ENCODE measurements around the gene LGALS4. TPM values are rescaled to one million over a fixed set of nuclear protein-coding genes. Genes with fewer than 3 reads are reported as not detected.
"Not testable (repeated sequence)": the region's sequence is repeated elsewhere in the genome, so short reads cannot be mapped to it uniquely, and the experiment has no call there.

LGALS4 gene
- total RNA-seq, 3 donors from 2014 or later: 0.80 to 16.4 (median 0.88) TPM

DNA sequence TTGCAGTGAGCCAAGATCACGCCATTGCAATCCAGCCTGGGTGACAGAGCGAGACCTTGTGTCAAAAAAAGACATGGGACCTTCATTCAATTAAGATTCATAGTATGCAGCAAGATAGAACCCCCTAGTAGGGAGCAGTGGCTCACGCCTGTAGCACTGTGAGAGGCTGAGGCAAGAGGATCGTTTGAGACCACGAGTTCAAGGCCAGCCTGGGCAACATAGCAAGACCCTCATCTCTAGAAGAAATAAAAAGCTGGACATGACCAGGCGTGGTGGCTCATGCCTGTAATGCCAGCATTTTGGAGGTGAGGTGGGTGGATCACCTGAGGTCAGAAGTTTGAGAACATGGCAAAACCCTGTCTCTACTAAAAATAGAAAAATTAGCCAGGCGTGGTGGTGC is 32.3 kb downstream of the LGALS4 start:
- no peak for DNase-seq (ENCODE audit: low spot score in 2 of 2)
- Histone ChIP-seq H3K4me1 (no peaks in the 10 kb centered on the region), H3K9me3 (no peaks in the 10 kb centered on the region), H3K36me3 (no peaks in the 10 kb centered on the region), H3K27me3 (no peaks in the 10 kb centered on the region), H3K4me3 (no peak overlapping the region), H3K27ac (no peak overlapping the region)
- intact Hi-C loops (cut with DNase I; ENCODE audit: low total_unique reads): no loop called here
- TF ChIP-seq POLR2AphosphoS5 (IDR thresholded peaks at IDR 0.05): no peak
- TF ChIP-seq, protein P1, sequence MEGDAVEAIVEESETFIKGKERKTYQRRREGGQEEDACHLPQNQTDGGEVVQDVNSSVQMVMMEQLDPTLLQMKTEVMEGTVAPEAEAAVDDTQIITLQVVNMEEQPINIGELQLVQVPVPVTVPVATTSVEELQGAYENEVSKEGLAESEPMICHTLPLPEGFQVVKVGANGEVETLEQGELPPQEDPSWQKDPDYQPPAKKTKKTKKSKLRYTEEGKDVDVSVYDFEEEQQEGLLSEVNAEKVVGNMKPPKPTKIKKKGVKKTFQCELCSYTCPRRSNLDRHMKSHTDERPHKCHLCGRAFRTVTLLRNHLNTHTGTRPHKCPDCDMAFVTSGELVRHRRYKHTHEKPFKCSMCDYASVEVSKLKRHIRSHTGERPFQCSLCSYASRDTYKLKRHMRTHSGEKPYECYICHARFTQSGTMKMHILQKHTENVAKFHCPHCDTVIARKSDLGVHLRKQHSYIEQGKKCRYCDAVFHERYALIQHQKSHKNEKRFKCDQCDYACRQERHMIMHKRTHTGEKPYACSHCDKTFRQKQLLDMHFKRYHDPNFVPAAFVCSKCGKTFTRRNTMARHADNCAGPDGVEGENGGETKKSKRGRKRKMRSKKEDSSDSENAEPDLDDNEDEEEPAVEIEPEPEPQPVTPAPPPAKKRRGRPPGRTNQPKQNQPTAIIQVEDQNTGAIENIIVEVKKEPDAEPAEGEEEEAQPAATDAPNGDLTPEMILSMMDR (IDR thresholded peaks at IDR 0.05): no peak
- TF ChIP-seq POLR2A (IDR thresholded peaks at IDR 0.05): no peak

DNA sequence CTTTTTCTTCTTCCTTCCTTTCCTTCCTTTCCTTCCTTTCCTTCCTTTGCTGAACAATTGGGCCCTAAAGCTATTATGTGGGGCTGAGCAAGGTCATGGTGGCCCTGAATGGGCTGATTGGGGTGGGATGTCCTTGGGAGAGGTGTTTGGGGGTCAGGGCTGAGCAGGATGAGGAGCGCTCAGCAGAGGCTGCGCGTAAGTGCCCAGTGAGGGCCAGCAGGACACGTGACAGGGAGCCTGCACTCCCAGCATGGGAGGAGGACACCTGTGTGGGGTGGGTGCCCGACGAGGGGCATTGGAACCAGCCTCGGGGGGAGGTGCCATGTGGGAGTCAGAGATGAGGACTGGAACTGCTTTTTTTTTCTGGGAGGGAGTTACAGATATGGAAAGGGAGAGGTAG is 34.0 kb downstream of the LGALS4 start:
- no peak for TF ChIP-seq POLR2A (IDR thresholded peaks at IDR 0.05)
- TF ChIP-seq POLR2AphosphoS5 (IDR thresholded peaks at IDR 0.05): no peak
- TF ChIP-seq, protein P1 (IDR thresholded peaks at IDR 0.05): no peak
- Histone ChIP-seq H3K4me3 (no peak overlapping the region), H3K9me3 (no peaks in the 10 kb centered on the region), H3K27ac (no peak overlapping the region), H3K27me3 (no peaks in the 10 kb centered on the region), H3K4me1 (no peaks in the 10 kb centered on the region), H3K36me3 (no peaks in the 10 kb centered on the region)
- DNase-seq (ENCODE audit: low spot score in 2 of 2): no peak
- intact Hi-C loops (cut with DNase I; ENCODE audit: low total_unique reads): no loop called here

DNA sequence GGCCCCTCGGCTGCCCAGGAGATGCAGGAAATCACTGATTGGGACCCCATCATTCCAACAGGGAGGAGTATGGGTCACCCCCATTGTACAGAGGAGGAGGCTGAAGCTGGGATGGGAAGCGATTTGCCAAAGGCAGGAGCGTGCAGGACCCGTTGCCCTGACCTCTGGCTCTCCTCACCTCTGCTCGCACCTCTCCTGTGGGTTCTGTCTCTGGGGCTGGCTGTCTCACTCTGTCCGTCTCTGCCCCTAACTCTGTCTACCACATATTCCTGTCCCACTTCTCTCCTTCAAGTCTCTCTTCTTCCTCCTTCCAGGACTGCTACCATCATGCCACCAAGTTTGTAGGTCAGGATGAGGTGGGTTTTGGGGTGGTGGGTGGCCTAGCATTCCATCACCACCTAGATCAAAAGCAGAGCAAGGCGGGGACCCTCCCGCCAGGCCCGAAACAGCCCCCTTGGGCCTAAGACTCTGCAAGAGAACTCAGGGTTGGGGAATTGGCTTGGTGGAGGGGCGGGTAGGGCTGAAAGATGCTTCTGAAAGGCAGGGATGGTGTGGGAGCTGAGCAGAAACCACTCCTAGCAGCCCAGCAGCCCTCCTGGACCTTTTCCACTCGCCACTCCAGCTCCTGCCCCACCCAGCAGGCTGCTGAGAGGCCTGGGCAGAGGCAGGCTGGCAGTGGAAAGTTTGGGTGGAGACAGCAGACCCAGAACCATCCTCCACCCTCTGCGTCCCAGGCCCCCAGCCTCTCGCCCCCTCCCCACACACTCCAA is 38.4 kb downstream of the LGALS4 start:
- Histone ChIP-seq H3K36me3 (no peaks in the 10 kb centered on the region), H3K9me3 (no peaks in the 10 kb centered on the region), H3K27ac (no peak overlapping the region), H3K4me1 (peaks cover 0 to 3% of the 10 kb centered on the region in 2 donors), H3K27me3 (no peaks in the 10 kb centered on the region), H3K4me3 (no peak overlapping the region)
- intact Hi-C loops (cut with DNase I; ENCODE audit: low total_unique reads): no loop called here
- DNase-seq (ENCODE audit: low spot score in 2 of 2): no peak
- TF ChIP-seq, protein P1 (IDR thresholded peaks at IDR 0.05): no peak
- no peak for TF ChIP-seq POLR2AphosphoS5 (IDR thresholded peaks at IDR 0.05)
- no peak for TF ChIP-seq POLR2A (IDR thresholded peaks at IDR 0.05)

DNA sequence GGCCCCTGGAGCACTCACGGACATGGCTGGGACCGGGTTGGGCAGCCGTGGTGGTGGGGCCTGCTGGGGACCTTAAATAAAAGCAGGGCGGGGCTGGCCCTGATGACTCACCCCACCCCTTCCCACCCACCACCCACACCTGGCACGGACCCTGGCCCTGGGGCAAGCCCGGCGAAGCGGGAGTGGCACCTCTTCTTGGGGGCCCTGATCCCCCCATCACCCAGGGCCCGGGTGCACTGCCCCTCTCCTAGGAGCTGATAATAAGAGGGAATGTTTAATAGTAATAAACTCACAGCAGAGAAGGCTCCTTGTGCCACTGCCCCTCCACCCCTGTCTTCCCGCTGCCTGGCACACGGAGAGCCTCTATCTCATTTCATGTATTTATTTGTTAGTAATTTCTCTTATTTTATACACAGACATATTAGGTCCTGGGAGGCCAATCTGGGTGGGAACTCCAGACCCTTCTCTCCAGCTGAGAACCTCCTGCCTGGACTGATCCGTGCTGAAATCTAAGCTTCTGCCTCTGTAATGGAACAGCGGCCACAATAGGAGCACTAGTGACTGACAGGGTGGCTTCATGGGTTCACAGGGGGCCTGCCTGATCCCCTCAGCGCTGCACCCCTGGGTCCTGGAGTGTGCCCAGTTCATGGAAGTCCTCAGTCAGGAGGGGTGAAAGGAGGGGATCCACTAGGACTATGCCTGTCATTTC is 39.1 kb downstream of the LGALS4 start, which contains the start of gene LGALS7:
Gene LGALS7 (minus strand): TSS at position 49 of the 709 bp plus-strand sequence. CDS start 25 bp downstream, at position 24.
- TF ChIP-seq POLR2A (IDR thresholded peaks at IDR 0.05) (no peak), POLR2AphosphoS5 (IDR thresholded peaks at IDR 0.05) (no peak)
- TF ChIP-seq, protein P1 (IDR thresholded peaks at IDR 0.05): no peak
- Histone ChIP-seq H3K4me1 (peaks cover 0 to 3% of the 10 kb centered on the region in 2 donors), H3K27me3 (no peaks in the 10 kb centered on the region), H3K9me3 (no peaks in the 10 kb centered on the region), H3K4me3 (no peak within 1 kb of the TSS), H3K27ac (no peak within 1 kb of the TSS), H3K36me3 (no peaks in the 10 kb centered on the region)
- intact Hi-C loops (cut with DNase I; ENCODE audit: low total_unique reads): no loop called here
- DNase-seq (ENCODE audit: low spot score in 2 of 2): no peak

DNA sequence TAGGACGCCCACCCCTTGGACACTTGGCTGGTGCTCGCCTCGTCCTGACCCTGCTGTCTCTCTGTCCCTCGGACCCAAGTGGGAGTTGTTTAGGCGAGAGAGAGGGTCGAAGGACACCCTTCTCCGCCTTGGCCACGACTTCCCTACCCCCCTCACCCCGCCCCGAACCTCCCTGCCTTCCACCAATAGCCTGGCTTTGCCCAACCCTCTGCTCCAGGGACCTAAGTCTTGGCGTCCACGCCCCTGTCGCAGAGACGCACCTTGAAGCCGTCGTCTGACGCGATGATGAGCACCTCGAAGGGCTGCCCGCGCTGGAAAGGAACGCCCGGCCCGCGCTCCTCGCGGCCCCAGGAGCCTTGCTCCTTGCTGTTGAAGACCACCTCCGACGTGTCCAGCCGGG is 41.2 kb downstream of the LGALS4 start:
- DNase-seq (ENCODE audit: low spot score in 2 of 2); H3K27me3 ChIP-seq; intact Hi-C loops (cut with DNase I; ENCODE audit: low total_unique reads); H3K36me3 ChIP-seq; H3K4me3 ChIP-seq; H3K9me3 ChIP-seq; H3K4me1 ChIP-seq; H3K27ac ChIP-seq: not testable (repeated sequence)

DNA sequence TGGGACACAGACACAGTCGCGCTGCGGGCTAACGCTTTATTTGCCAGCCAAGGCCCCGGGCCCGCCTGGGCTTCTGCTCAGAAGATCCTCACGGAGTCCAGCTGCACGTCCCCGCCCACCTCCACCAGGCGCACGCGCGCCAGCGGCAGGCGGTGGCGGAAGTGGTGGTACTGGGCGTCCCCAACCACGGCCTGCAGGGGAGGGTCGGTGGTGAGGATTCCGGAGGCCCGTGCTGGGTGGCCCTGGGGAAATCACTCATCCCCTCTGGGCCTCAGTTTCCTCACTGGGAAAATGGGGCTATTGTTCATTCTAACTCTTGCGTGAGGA is 41.8 kb downstream of the LGALS4 start:
- H3K36me3 ChIP-seq; H3K4me1 ChIP-seq; H3K9me3 ChIP-seq; intact Hi-C loops (cut with DNase I; ENCODE audit: low total_unique reads); DNase-seq (ENCODE audit: low spot score in 2 of 2); H3K4me3 ChIP-seq; H3K27ac ChIP-seq; H3K27me3 ChIP-seq: not testable (repeated sequence)

DNA sequence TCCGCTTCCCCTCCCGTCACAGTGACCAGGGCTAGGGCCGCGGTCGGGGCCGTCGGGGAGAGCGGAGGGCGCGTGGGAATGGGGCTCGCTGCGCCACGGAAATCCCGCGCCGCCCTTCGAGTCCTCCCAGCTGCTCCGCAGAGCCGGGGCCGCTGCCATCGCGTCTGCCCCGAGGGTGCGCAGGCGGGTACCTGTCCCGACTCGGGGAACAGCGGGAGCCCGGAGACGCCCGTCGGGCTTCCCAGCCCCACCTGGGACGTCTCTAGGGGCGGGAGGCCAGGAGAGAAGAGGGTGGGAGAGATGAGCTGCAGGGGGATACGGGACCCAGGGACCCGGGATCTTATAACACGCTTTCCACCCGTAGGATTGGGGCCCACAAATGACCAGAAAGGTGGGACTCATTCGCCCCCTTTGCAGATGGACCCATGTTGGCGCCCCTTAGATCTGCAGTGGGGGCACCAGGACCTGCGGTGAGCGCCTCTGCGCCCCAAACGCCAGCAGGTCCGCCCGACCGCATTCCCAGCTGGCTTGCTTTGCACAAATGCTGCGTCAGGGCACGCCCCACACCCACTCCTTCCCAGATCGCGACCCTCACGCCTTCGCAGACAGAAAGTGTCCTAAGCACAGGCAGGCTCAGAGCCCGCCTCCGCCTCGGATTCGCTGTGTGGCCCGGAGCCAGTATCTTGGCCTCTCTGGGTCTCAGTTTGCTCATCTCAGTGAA is 42.4 kb downstream of the LGALS4 start:
- H3K36me3 ChIP-seq; DNase-seq (ENCODE audit: low spot score in 2 of 2); H3K9me3 ChIP-seq; H3K27me3 ChIP-seq; H3K4me1 ChIP-seq; intact Hi-C loops (cut with DNase I; ENCODE audit: low total_unique reads): not testable (repeated sequence)
- H3K4me3 ChIP-seq: peak overlapping the region; percentile 11 to 66 (median 46)
- peak overlapping the region; percentile 62 to 91 for H3K27ac ChIP-seq
